T follicular helper cell (primary cell): Measurements from ENCODE around the gene TRMT10C.
"Not testable (repeated sequence)": the region's sequence is repeated elsewhere in the genome, so short reads cannot be mapped to it uniquely, and the experiment has no call there.

ENCODE experiments used
- DNase-seq: peaks from one replicate; pipeline ENCODE4 v3.0.0-alpha.2; 2020; ENCODE audit warnings: low read depth
- total RNA-seq, 2 experiments: gene quantifications; one replicate each; lab custom pipeline; 2026; lab: John Stamatoyannopoulos, UW

The TRMT10C gene
- 47.2 to 96.8 reads per million in 2 experiments for total RNA-seq

DNA sequence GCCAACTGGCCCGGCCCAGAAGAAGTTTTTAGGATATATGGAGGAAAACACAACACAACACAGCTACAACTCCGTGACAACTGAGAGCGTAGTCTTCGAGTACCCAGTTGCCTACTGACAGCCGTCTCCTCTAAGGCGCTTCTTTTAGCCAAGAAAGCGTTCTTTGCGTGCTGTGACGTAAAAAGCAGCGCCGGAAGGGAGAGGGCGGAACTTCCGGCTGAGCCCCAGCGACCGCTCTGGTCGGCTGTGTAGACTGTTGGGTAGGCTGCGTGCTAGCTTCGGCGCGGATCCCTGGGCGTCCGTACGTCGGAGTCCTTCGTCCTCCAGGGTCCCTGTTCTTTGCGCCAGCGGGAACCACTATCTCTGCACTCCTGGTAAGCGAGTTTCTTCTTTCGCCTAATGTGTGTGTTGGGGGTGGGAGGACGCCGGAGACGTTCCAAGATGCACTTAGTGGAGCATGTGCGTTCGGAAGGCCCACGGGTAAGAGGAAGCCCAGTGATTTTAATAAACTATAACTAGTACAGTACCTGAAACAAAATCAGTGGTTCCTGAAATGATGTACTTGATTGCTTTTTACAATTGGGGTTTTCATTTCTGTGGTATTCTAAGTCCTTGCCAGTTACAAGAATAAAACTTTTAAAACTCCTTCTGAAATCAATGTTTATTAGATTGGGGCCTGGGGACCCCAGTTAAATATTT, at the start of gene TRMT10C:
TSS of gene TRMT10C (plus strand) at position 239 of the 699 bp plus-strand sequence. CDS start 2,914 bp downstream, outside the sequence.
- DNase-seq, result peak; percentile 88

GRCh38 chr3:101512396-101512645, 49.3 kb upstream of the TRMT10C start:
- DNase-seq, result no peak

GRCh38 chr3:101512646-101513418, 48.8 kb upstream of the TRMT10C start, which contains the start of gene SENP7:
Gene SENP7, minus strand, starts transcription at chr3:101513212. Its CDS starts 82 bp downstream, at chr3:101513130.
- peak; percentile 61 for DNase-seq

DNA sequence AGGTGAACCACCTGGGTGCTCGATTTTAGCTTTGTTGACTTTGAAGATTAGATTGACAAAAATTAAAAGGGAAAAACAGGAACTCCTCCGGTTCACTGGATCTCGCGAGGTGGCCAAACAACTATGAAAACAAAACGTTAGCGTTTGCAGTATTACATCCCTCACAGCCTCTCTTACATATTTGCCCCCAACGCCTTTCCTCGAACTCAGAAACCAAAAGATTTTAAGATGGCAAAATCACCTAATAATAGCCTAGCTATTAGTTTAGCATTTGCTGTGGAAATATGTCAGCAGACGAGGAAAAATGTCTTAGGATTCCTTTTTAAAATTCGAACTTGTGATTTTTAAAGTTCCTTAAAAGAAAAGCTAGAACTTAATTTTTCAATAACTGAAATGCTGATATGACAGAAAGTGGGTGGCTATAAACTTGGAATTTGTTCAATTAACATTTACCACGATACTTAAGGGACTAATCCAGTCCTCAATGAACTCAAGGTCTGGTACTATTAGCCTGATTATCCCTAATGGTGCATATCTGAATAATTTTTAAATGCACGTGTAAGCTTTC, 48.2 kb upstream of the TRMT10C start:
- DNase-seq, result no peak

GRCh38 chr3:101518421-101518871, 43.2 kb upstream of the TRMT10C start:
- peak; percentile 40 for DNase-seq

- DNase-seq, result no peak
Measured at GRCh38 chr3:101519685-101520365, 41.8 kb upstream of the TRMT10C start.

GRCh38 chr3:101521211-101521701, 40.4 kb upstream of the TRMT10C start:
- no peak for DNase-seq

DNA sequence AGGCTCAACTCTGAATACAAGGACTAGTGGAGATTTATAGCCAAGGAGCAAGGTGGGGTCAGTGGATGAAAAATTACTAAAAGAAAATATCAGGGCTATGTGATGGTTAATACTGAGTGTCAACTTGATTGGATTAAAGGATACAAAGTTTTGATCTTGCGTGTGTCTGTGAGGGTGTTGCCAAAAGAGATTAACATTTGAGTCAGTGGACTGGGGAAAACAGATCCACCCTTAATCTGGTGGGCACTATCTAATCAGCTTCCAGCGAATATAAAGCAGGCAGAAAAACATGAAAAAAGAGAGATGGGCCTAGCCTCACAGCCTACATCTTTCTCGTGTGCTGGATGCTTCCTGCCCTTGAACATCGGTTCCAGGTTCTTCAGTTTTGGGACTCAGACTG, 34.2 kb upstream of the TRMT10C start:
- DNase-seq, result no peak

DNA sequence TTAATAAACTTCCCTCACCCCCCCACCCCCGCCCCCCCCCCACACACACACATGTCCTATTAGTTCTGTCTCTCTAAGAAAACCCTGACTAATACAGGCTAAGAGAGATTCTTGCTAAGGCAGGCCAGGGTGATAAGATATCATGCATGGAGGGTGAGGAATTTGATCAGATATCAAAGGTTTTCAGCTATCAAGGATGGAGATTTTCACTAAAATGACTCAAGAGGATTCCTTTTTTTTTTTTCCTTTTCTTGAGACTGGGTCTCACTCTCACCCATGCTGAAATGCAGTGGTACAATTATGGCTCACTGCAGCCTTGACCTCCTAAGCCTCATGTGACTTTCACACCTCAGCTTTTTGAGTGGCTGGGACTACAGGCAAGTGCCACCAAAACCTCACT, 33.8 kb upstream of the TRMT10C start:
- DNase-seq, result no peak

- DNase-seq, result no peak
Measured at GRCh38 chr3:101529816-101530685, 31.6 kb upstream of the TRMT10C start.

DNA sequence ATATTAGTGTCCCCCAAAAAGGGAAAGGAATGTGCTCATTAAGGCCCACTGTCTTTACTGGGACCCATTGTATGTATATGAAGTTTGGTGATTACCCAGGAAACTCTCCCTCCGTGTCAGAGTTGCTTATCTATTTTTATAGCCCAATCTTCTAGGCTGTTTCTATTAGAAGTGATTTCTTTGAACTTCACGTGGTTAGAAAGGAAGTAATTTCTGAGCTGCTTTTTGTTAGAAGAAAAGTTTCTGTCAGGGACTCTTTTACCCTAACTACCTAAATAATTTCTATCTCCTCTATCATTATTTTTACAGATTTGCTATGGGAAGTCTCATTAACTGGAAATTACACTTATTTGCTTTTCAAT, 31.0 kb upstream of the TRMT10C start:
- no peak for DNase-seq

DNA sequence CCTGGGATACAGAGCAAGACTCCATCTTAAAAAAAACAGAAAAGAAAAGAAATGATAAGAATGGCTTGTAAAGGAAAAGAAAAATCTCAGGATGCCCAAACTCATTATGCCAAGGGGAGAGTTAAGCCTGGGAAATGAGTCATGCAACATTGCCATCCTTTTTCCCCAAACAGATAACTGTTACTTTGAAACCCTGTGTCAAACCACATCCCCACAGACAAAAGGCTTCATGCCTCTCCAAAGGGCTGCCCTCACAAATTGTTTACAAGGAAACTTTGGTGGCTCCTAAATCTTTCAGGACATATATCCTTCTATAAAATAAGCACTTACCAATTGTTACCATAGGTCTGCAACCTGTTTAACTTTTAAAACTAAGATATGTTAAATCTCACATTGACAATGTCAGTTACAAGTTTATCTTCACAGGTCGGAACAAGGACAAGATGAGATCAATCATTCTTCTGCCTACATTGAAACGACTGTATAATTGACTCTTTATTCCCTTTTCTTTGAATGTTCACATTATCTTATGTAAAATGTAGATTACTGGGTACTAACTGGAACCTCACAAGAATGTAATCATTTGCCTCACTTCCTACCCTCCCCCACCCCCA, 30.1 kb upstream of the TRMT10C start:
- DNase-seq, result no peak

GRCh38 chr3:101532783-101533602, 28.7 kb upstream of the TRMT10C start:
- DNase-seq, result no peak

- DNase-seq, result no peak
Measured at GRCh38 chr3:101533603-101533968, 28.1 kb upstream of the TRMT10C start.

DNA sequence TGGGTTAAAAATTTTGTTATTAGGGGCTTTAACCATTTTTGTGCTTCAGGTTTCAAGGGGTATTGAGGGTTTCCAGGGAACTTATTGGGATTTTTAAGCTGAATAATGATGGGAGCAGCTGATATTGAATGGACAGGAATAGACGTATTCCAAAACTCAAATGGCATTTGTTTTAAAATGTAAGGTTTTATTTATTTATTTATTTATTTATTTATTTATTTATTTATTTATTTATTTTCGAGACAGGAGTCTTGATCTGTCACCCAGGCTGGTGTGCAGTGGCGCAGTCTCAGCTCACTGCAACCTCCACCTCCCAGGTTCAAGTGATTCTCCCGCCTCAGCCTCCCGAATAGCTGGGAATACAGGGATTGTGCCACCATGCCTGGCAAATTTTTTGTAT, 26.4 kb upstream of the TRMT10C start:
- no peak for DNase-seq

GRCh38 chr3:101536266-101536665, 25.4 kb upstream of the TRMT10C start:
- DNase-seq, result no peak

GRCh38 chr3:101536955-101537354, 24.7 kb upstream of the TRMT10C start:
- DNase-seq, result not testable (repeated sequence)

GRCh38 chr3:101542957-101543356, 18.7 kb upstream of the TRMT10C start:
- DNase-seq, result no peak

DNA sequence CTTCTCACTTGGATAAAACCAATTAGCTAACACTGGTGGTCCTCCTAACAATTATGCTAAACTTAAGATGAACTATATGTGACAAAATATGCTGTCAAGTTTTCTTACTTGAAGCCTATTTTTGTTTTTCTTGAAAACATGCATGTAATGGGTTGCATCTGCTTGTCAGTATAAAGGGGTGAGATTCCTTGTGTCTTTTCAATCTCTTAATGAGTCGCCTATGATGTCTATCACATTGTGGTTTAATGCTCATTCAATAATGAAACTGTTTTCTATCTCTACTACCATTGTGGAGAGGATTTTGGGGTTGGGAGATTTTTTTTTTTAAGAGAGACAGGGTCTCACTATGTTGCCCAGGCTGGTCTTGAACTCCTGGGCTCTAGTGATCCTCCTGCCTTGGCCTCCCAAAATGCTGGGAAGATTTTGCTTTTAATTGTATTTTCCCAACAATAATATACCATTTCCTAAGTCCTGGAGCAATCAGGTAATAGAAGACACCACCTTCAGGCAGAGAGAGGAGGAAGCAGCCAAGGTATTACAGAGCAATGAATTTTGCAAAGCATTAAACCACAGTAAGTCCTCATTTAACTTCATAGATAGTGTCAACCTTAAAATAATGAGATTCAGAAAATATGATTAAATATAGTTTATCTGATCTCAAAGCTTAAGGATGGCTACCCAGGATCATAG, 17.4 kb upstream of the TRMT10C start:
- no peak for DNase-seq
